Endothelial cell (in vitro differentiated cells): ENCODE results near the gene PHLDA2. TPM values are rescaled to one million over a fixed set of nuclear protein-coding genes. Genes with fewer than 3 reads are reported as not detected.

Experiments used
- DNase-seq: peaks from one replicate; pipeline ENCODE4 v3.0.0; 2021; ENCODE audit warnings: low spot score
- H3K27ac Mint-ChIP-seq: one replicate; pipeline ENCODE4 v1.8.0; 2021; ENCODE audit warnings: mixed read lengths, inconsistent platforms; ENCODE audit not compliant: unreplicated experiment
- H3K27me3 Mint-ChIP-seq: one replicate; pipeline ENCODE4 v1.8.0; 2021; ENCODE audit warnings: mild to moderate bottlenecking, moderate library complexity, mixed read lengths, inconsistent platforms; ENCODE audit not compliant: unreplicated experiment
- H3K36me3 Mint-ChIP-seq: one replicate; pipeline ENCODE4 v1.8.0; 2021; ENCODE audit warnings: mild to moderate bottlenecking, low read depth, mixed read lengths, inconsistent platforms; ENCODE audit not compliant: unreplicated experiment
- H3K4me1 Mint-ChIP-seq: one replicate; pipeline ENCODE4 v1.8.0; 2021; ENCODE audit warnings: mild to moderate bottlenecking, mixed read lengths, inconsistent platforms; ENCODE audit not compliant: unreplicated experiment
- H3K4me3 Mint-ChIP-seq: one replicate; pipeline ENCODE4 v1.8.0; 2021; ENCODE audit warnings: mild to moderate bottlenecking, mixed read lengths, inconsistent platforms; ENCODE audit not compliant: unreplicated experiment
- H3K9me3 Mint-ChIP-seq: one replicate; pipeline ENCODE4 v1.8.0; 2021; ENCODE audit warnings: mixed read lengths, inconsistent platforms; ENCODE audit not compliant: unreplicated experiment
- CTCF ChIP-seq: fragments of 200-600 bp; sonication (generic); IDR thresholded peaks from one replicate; pipeline ENCODE4 v1.5.0; 2021; ENCODE audit warnings: antibody characterized with exemption; ENCODE audit not compliant: unreplicated experiment
- total RNA-seq: library from RNA; stranded (reverse); fragmentation: NEBNext Ultra II Directional; extraction: Animal tissue kit (Norgen Biotek cat#: 25700); gene quantifications from one replicate; pipeline ENCODE4 v1.2.1, GENCODE V29; 2021; ENCODE audit not compliant: unreplicated experiment

The PHLDA2 gene
- total RNA-seq, 1 donor from 2014 or later = 8.1 TPM

- no peak overlapping the region for H3K4me3 Mint-ChIP-seq
- H3K27me3 Mint-ChIP-seq = peaks cover 17% of the 10 kb centered on the region
- TF ChIP-seq CTCF = no peak
- H3K27ac Mint-ChIP-seq = no peak overlapping the region
- H3K36me3 Mint-ChIP-seq = no peaks in the 10 kb centered on the region
- H3K9me3 Mint-ChIP-seq = no peaks in the 10 kb centered on the region
- no peak for DNase-seq
- H3K4me1 Mint-ChIP-seq = no peaks in the 10 kb centered on the region
These were observed 47.9 kb downstream of the PHLDA2 start for GRCh38 chr11:2881076-2881980.

- H3K36me3 Mint-ChIP-seq = no peaks in the 10 kb centered on the region
- H3K4me1 Mint-ChIP-seq = no peaks in the 10 kb centered on the region
- H3K9me3 Mint-ChIP-seq = peaks cover 3% of the 10 kb centered on the region
- H3K27ac Mint-ChIP-seq = no peak overlapping the region
- no peak for TF ChIP-seq CTCF
- no peak overlapping the region for H3K4me3 Mint-ChIP-seq
- no peak for DNase-seq
- H3K27me3 Mint-ChIP-seq = peaks cover 17% of the 10 kb centered on the region
These were observed 48.6 kb downstream of the PHLDA2 start for GRCh38 chr11:2880646-2881045.

- Mint-ChIP-seq H3K36me3 (no peaks in the 10 kb centered on the region), H3K4me1 (no peaks in the 10 kb centered on the region), H3K27ac (no peak overlapping the region), H3K4me3 (no peak overlapping the region), H3K27me3 (peaks cover 18% of the 10 kb centered on the region), H3K9me3 (peaks cover 9% of the 10 kb centered on the region)
- TF ChIP-seq CTCF = no peak
- no peak for DNase-seq
These were observed 50.4 kb downstream of the PHLDA2 start for GRCh38 chr11:2878782-2879181.

Other genes with a start within 250 kb of the PHLDA2 start
- gene KCNQ1OT1, start 229.4 kb downstream of the PHLDA2 start, total RNA-seq = 1.2 TPM
- gene CDKN1C, start 43.6 kb downstream of the PHLDA2 start, total RNA-seq = 25.3 TPM
- 148 TPM for gene NAP1L4, start 62.9 kb upstream of the PHLDA2 start, total RNA-seq
- 47.6 TPM for gene CARS1, start 128.0 kb upstream of the PHLDA2 start, total RNA-seq
- gene OSBPL5, start 235.9 kb upstream of the PHLDA2 start, total RNA-seq = 55.2 TPM